IMR-90 (cell line): ENCODE data around the gene EPHB1. TPM values are rescaled to one million over a fixed set of nuclear protein-coding genes. Genes with fewer than 3 reads are reported as not detected.

Experiments
- ATAC-seq: fragments of 200-7000 bp; cut with Tn5 transposase; 2 replicates; pipeline ENCODE4 v1.9.1; 2020; ENCODE audit warnings: low read depth, mild to moderate bottlenecking, moderate library complexity
- BruUV-seq: library from RNA; stranded (reverse); fragments of 400-500 nt; replicated peaks from 2 replicates; lab custom pipeline; 2021; lab: Mats Ljungman, UMichigan
- CTCF ChIA-PET: fragments of 300-600 bp; formaldehyde crosslinking; extraction: SDS; loops from one replicate; lab custom pipeline; 2021; ENCODE audit warnings: antibody characterized with exemption; lab: Yijun Ruan, JAX
- POLR2A ChIA-PET: fragments of 300-600 bp; sonication (Branson Sonifier 250); formaldehyde crosslinking; loops from one replicate; lab custom pipeline; 2022; ENCODE audit warnings: antibody characterized with exemption; ENCODE audit not compliant: unreplicated experiment; lab: Charles Lee
- DNase-seq: peaks from one replicate; pipeline ENCODE4 v3.0.0; 2013
- H2AFZ ChIP-seq: replicated peaks from 2 replicates; pipeline ENCODE3; 2013; ENCODE audit warnings: low read length, mild to moderate bottlenecking; ENCODE audit not compliant: poor library complexity
- H2AK5ac ChIP-seq: 2 replicates; pipeline ENCODE4 v1.6.1; 2013; ENCODE audit warnings: low read depth, low read length, inconsistent platforms
- H2AK9ac ChIP-seq: replicated peaks from 2 replicates; pipeline ENCODE3; 2013; ENCODE audit warnings: mild to moderate bottlenecking, low read depth, low read length, moderate library complexity; ENCODE audit not compliant: poor library complexity
- H2BK120ac ChIP-seq: 2 replicates; pipeline ENCODE4 v1.6.1; 2013; ENCODE audit warnings: low read depth, low read length, inconsistent platforms
- H2BK15ac ChIP-seq: 3 replicates; pipeline ENCODE4 v1.6.1; 2013; ENCODE audit warnings: low read depth, low read length, inconsistent platforms
- H2BK20ac ChIP-seq: 2 replicates; pipeline ENCODE4 v1.6.1; 2013; ENCODE audit warnings: low read depth, mild to moderate bottlenecking, inconsistent platforms, low read length, moderate library complexity
- H2BK5ac ChIP-seq: 2 replicates; pipeline ENCODE4 v1.6.1; 2013; ENCODE audit warnings: mild to moderate bottlenecking, low read depth, low read length, inconsistent platforms; ENCODE audit not compliant: poor library complexity, severe bottlenecking
- H3K14ac ChIP-seq: replicated peaks from 2 replicates; pipeline ENCODE4 v1.6.1; 2013; ENCODE audit warnings: low read depth, low read length, inconsistent platforms
- H3K18ac ChIP-seq: 2 replicates; pipeline ENCODE4 v1.6.1; 2013; ENCODE audit warnings: low read depth, low read length, control low read depth
- H3K23ac ChIP-seq: 2 replicates; pipeline ENCODE4 v1.6.1; 2013; ENCODE audit warnings: low read depth, low read length, inconsistent platforms
- H3K27ac ChIP-seq: 2 replicates; pipeline ENCODE4 v1.5.1; 2013; ENCODE audit warnings: mild to moderate bottlenecking, control low read depth, low read length; ENCODE audit not compliant: insufficient read depth
- H3K27me3 ChIP-seq: 2 replicates; pipeline ENCODE4 v1.6.1; 2013; ENCODE audit warnings: low read length; ENCODE audit not compliant: control insufficient read depth, insufficient read depth
- H3K36me3 ChIP-seq: 2 replicates; pipeline ENCODE4 v1.6.1; 2013; ENCODE audit warnings: low read length, mixed read lengths; ENCODE audit not compliant: control insufficient read depth, insufficient read depth
- H3K4ac ChIP-seq: 2 replicates; pipeline ENCODE4 v1.6.1; 2013; ENCODE audit warnings: low read depth, low read length, inconsistent platforms
- H3K4me1 ChIP-seq: 2 replicates; pipeline ENCODE4 v1.6.1; 2013; ENCODE audit warnings: low read length, mixed read lengths; ENCODE audit not compliant: control insufficient read depth, insufficient read depth
- H3K4me2 ChIP-seq: 2 replicates; pipeline ENCODE4 v1.6.1; 2013; ENCODE audit warnings: low read depth, mild to moderate bottlenecking, control low read depth, low read length, moderate library complexity
- H3K4me3 ChIP-seq: 2 replicates; pipeline ENCODE4 v1.5.1; 2013; ENCODE audit warnings: low read depth, mild to moderate bottlenecking, control low read depth, low read length, moderate library complexity; ENCODE audit not compliant: insufficient read depth
- H3K56ac ChIP-seq: 2 replicates; pipeline ENCODE4 v1.6.1; 2013; ENCODE audit warnings: low read length, inconsistent platforms; ENCODE audit not compliant: insufficient read depth; ENCODE audit errors: extremely low read depth
- H3K79me1 ChIP-seq, 2 experiments: 2 replicates each; pipeline ENCODE4 v1.6.1; 2013; ENCODE audit warnings: low read length in 2 of 2, inconsistent platforms in 1 of 2, low read depth in 1 of 2
- H3K9ac ChIP-seq: 2 replicates; pipeline ENCODE4 v1.6.1; 2013; ENCODE audit warnings: low read depth, low read length, control low read depth
- H3K9me1 ChIP-seq: 2 replicates; pipeline ENCODE4 v1.6.1; 2013; ENCODE audit warnings: low read length, inconsistent platforms; ENCODE audit not compliant: insufficient read depth
- H3K9me3 ChIP-seq: 2 replicates; pipeline ENCODE4 v1.6.1; 2013; ENCODE audit warnings: low read length; ENCODE audit not compliant: control insufficient read depth, insufficient read depth
- H4K20me1 ChIP-seq: 2 replicates; pipeline ENCODE4 v1.6.1; 2013; ENCODE audit warnings: low read length, inconsistent platforms; ENCODE audit not compliant: insufficient read depth
- H4K5ac ChIP-seq: 2 replicates; pipeline ENCODE4 v1.6.1; 2013; ENCODE audit warnings: mild to moderate bottlenecking, low read depth, low read length, control low read depth
- H4K8ac ChIP-seq, 2 experiments: 2 replicates each; pipeline ENCODE4 v1.6.1; 2013; ENCODE audit warnings: low read depth in 2 of 2, low read length in 2 of 2, control low read depth in 1 of 2, inconsistent platforms in 1 of 2
- H4K91ac ChIP-seq: 2 replicates; pipeline ENCODE4 v1.6.1; 2013; ENCODE audit warnings: low read depth, low read length, inconsistent platforms; ENCODE audit not compliant: insufficient read depth
- BHLHE40 ChIP-seq: fragments of 150-350 bp; IDR thresholded peaks from 2 replicates; pipeline ENCODE4 v1.6.1; 2016; ENCODE audit warnings: mild to moderate bottlenecking, low read depth, low read length
- CEBPB ChIP-seq: IDR thresholded peaks from 2 replicates; pipeline ENCODE4 v1.6.1; 2012; ENCODE audit warnings: low read depth, low read length, improper control_type of control experiment
- CHD1 ChIP-seq: IDR thresholded peaks from 2 replicates; pipeline ENCODE4 v1.6.1; 2012; ENCODE audit warnings: low read depth, low read length, improper control_type of control experiment
- FOS ChIP-seq: fragments of 150-350 bp; IDR thresholded peaks from 2 replicates; pipeline ENCODE4 v1.6.1; 2016; ENCODE audit warnings: low read depth, low read length
- MAFK ChIP-seq: IDR thresholded peaks from 2 replicates; pipeline ENCODE4 v1.6.1; 2012; ENCODE audit warnings: low read depth, low read length, improper control_type of control experiment
- MAZ ChIP-seq: IDR thresholded peaks from 2 replicates; pipeline ENCODE4 v1.6.1; 2012; ENCODE audit warnings: low read depth, mild to moderate bottlenecking, low read length, improper control_type of control experiment, moderate library complexity, borderline replicate concordance
- MXI1 ChIP-seq: IDR thresholded peaks from 2 replicates; pipeline ENCODE4 v1.6.1; 2012; ENCODE audit warnings: low read depth, mild to moderate bottlenecking, low read length, moderate library complexity, borderline replicate concordance
- NFE2L2 ChIP-seq: fragments of 150-350 bp; IDR thresholded peaks from 2 replicates; pipeline ENCODE4 v1.6.1; 2016; ENCODE audit warnings: low read depth, mild to moderate bottlenecking, low read length
- POLR2A ChIP-seq: IDR thresholded peaks from 2 replicates; pipeline ENCODE4 v1.6.1; 2012; ENCODE audit warnings: mild to moderate bottlenecking, low read depth, low read length
- RAD21 ChIP-seq: IDR thresholded peaks from 2 replicates; pipeline ENCODE4 v1.6.1; 2012; ENCODE audit warnings: low read length, improper control_type of control experiment
- RCOR1 ChIP-seq: IDR thresholded peaks from 2 replicates; pipeline ENCODE4 v1.6.1; 2012; ENCODE audit warnings: mild to moderate bottlenecking, low read length, improper control_type of control experiment; ENCODE audit not compliant: insufficient replicate concordance
- RFX5 ChIP-seq: IDR thresholded peaks from 2 replicates; pipeline ENCODE4 v1.8.0; 2012; ENCODE audit warnings: low read depth, mild to moderate bottlenecking, low read length, moderate library complexity
- SMC3 ChIP-seq: fragments of 150-350 bp; IDR thresholded peaks from 2 replicates; pipeline ENCODE4 v1.6.1; 2016; ENCODE audit warnings: low read depth, mild to moderate bottlenecking, antibody characterized with exemption, low read length, moderate library complexity
- WGBS, 2 experiments: methylation state at CpG; one replicate each; pipeline versions ENCODE4 v1.1.5 to v1.1.7; 2013; ENCODE audit warnings: missing lambda C conversion rate in 2 of 2; ENCODE audit not compliant: insufficient read length in 1 of 2; ENCODE audit errors: extremely low coverage in 2 of 2; 5-methylcytosine and 5-hydroxymethylcytosine counted together
- dilution Hi-C: fragments of 300-500 bp; cut with HindIII; formaldehyde crosslinking; loops from one replicate; pipeline ENCODE4 v1.14.3; 2018; ENCODE audit warnings: low sequenced_read_pairs; ENCODE audit not compliant: unreplicated experiment
- in situ Hi-C: fragments of 300-500 bp; cut with MboI; formaldehyde crosslinking; loops from 3 replicates; pipeline ENCODE4 v1.14.3; 2019; ENCODE audit warnings: low sequenced_read_pairs, inconsistent platforms, mixed read lengths
- intact Hi-C: fragments of 100-400 bp; cut with micrococcal nuclease; formaldehyde crosslinking; loops from 2 replicates; pipeline ENCODE4 v1.10.0; 2022
- polyA plus RNA-seq, 3 experiments: library from polyadenylated mRNA; depleted of rRNA; stranded (reverse); fragments of >200 nt; gene quantifications; 2 replicates each; pipeline ENCODE4 v1.2.3, GENCODE V29; 2012; ENCODE audit warnings: low replicate concordance in 1 of 3
- total RNA-seq: library from RNA; depleted of rRNA; stranded (reverse); fragments of >200 nt; gene quantifications from 2 replicates; pipeline ENCODE4 v1.2.3, GENCODE V29; 2012
- TF ChIP-seq, protein P1 (sequence below): conservative IDR thresholded peaks from 2 replicates; pipeline ENCODE4 v1.5.1; 2012; ENCODE audit warnings: mild to moderate bottlenecking, low read depth, low read length, improper control_type of control experiment
- TF ChIP-seq, protein P2 (sequence below): fragments of 150-350 bp; IDR thresholded peaks from 2 replicates; pipeline ENCODE4 v1.6.1; 2017; ENCODE audit warnings: mild to moderate bottlenecking, antibody characterized with exemption, low read length, low read depth
- TF ChIP-seq, protein P3 (sequence below): fragments of 150-350 bp; IDR thresholded peaks from 2 replicates; pipeline ENCODE4 v1.6.1; 2016; ENCODE audit warnings: low read depth, mild to moderate bottlenecking, low read length, moderate library complexity, borderline replicate concordance

Gene EPHB1
- total and polyA plus RNA-seq, 2 of the 4 experiments (the other 2 are of a cell fraction): 0.17 to 0.36 TPM

DNA sequence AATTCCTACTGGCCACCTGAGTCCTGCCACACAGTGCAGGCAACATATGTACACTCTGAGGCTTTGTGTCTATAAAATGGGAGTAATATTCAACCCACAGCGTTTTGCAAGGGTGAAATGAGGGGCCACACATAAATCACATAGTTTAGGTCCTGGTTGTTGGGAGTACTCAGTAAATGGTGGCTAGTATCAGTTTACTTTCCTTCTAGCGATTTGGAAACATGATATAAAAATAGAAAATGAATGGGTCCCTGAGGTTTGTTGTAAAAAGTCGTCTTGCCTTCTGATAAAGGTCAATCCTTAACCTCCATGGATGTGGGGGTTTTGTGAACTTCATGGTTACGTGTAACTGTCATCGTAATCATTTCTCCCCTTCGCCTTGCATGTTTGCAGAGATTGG lies 472.4 kb downstream of the EPHB1 start:
- dilution Hi-C loops: no loop called here
- Histone ChIP-seq H3K56ac (no peak overlapping the region), H3K18ac (no peak overlapping the region), H3K4me3 (no peak overlapping the region), H3K9me1 (no peaks in the 10 kb centered on the region), H3K27ac (no peak overlapping the region), H2BK5ac (no peak overlapping the region), H3K79me1 (no peaks in the 10 kb centered on the region), H2AK5ac (no peak overlapping the region), H4K8ac (no peak overlapping the region), H3K9ac (no peak overlapping the region), H3K23ac (no peak overlapping the region), H3K27me3 (no peaks in the 10 kb centered on the region), H3K14ac (no peak overlapping the region), H4K91ac (no peak overlapping the region), H3K36me3 (no peaks in the 10 kb centered on the region), H2AK9ac (no peak overlapping the region), H2BK20ac (no peak overlapping the region), H3K4me2 (no peak overlapping the region), H4K5ac (no peak overlapping the region), H3K4me1 (no peaks in the 10 kb centered on the region), H2AFZ (no peak overlapping the region), H2BK15ac (no peak overlapping the region), H2BK120ac (no peak overlapping the region), H3K9me3 (peaks cover 13% of the 10 kb centered on the region; the same call in 1 of the 2 replicates), H4K20me1 (no peaks in the 10 kb centered on the region), H3K4ac (no peak overlapping the region)
- in situ Hi-C loops: no loop called here
- POLR2A ChIA-PET: no interaction called here
- intact Hi-C loops: no loop called here
- ATAC-seq (no peak), DNase-seq (no peak)
- TF ChIP-seq SMC3 (no peak), MAZ (no peak), CEBPB (no peak), FOS (no peak), MAFK (no peak), CHD1 (no peak), BHLHE40 (no peak), RFX5 (no peak), RCOR1 (no peak), MXI1 (no peak), NFE2L2 (no peak), POLR2A (no peak), RAD21 (no peak)
- TF ChIP-seq, protein P1, sequence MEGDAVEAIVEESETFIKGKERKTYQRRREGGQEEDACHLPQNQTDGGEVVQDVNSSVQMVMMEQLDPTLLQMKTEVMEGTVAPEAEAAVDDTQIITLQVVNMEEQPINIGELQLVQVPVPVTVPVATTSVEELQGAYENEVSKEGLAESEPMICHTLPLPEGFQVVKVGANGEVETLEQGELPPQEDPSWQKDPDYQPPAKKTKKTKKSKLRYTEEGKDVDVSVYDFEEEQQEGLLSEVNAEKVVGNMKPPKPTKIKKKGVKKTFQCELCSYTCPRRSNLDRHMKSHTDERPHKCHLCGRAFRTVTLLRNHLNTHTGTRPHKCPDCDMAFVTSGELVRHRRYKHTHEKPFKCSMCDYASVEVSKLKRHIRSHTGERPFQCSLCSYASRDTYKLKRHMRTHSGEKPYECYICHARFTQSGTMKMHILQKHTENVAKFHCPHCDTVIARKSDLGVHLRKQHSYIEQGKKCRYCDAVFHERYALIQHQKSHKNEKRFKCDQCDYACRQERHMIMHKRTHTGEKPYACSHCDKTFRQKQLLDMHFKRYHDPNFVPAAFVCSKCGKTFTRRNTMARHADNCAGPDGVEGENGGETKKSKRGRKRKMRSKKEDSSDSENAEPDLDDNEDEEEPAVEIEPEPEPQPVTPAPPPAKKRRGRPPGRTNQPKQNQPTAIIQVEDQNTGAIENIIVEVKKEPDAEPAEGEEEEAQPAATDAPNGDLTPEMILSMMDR: no peak
- TF ChIP-seq, protein P2, sequence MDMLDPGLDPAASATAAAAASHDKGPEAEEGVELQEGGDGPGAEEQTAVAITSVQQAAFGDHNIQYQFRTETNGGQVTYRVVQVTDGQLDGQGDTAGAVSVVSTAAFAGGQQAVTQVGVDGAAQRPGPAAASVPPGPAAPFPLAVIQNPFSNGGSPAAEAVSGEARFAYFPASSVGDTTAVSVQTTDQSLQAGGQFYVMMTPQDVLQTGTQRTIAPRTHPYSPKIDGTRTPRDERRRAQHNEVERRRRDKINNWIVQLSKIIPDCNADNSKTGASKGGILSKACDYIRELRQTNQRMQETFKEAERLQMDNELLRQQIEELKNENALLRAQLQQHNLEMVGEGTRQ: no peak
- TF ChIP-seq, protein P3, sequence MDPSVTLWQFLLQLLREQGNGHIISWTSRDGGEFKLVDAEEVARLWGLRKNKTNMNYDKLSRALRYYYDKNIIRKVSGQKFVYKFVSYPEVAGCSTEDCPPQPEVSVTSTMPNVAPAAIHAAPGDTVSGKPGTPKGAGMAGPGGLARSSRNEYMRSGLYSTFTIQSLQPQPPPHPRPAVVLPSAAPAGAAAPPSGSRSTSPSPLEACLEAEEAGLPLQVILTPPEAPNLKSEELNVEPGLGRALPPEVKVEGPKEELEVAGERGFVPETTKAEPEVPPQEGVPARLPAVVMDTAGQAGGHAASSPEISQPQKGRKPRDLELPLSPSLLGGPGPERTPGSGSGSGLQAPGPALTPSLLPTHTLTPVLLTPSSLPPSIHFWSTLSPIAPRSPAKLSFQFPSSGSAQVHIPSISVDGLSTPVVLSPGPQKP: no peak
- WGBS, 2 experiments: no CpG with 5 or more reads among the region's 6 CpGs
- CTCF ChIA-PET: no interaction called here
- BruUV-seq: no TSS peak
